CD8-positive, alpha-beta memory T cell (primary cell): Measurements from ENCODE around the gene STUB1. TPM values are rescaled to one million over a fixed set of nuclear protein-coding genes. Genes with fewer than 3 reads are reported as not detected.

ENCODE experiments used
- CTCF ChIA-PET: fragments of 350-600 bp; sonication (Branson Sonifier 250); formaldehyde crosslinking; loops from one replicate; lab custom pipeline; 2021; ENCODE audit warnings: antibody characterized with exemption; lab: Charles Lee
- POLR2A ChIA-PET: fragments of 350-600 bp; sonication (Branson Sonifier 250); formaldehyde crosslinking; loops from one replicate; lab custom pipeline; 2021; ENCODE audit warnings: antibody characterized with exemption; lab: Charles Lee
- DNase-seq, 5 donors: peaks; one replicate each; pipeline versions ENCODE4 v3.0.0 to v3.0.0-alpha.2; 2020 to 2022; ENCODE audit warnings: mixed read lengths in 1 of 5
- H3K27ac ChIP-seq: one replicate; pipeline ENCODE4 v1.7.0; 2013; ENCODE audit warnings: low read depth, mild to moderate bottlenecking, low read length, moderate library complexity
- H3K27me3 ChIP-seq: 2 replicates; pipeline ENCODE4 v1.7.0; 2013; ENCODE audit warnings: low read length, mild to moderate bottlenecking; ENCODE audit not compliant: insufficient read depth, poor library complexity, severe bottlenecking
- H3K36me3 ChIP-seq: 2 replicates; pipeline ENCODE4 v1.7.0; 2013; ENCODE audit warnings: mild to moderate bottlenecking, low read length, moderate library complexity; ENCODE audit not compliant: insufficient read depth
- H3K4me1 ChIP-seq: 2 replicates; pipeline ENCODE4 v1.7.0; 2013; ENCODE audit warnings: mild to moderate bottlenecking, low read length, moderate library complexity; ENCODE audit not compliant: insufficient read depth
- H3K4me3 ChIP-seq: 2 replicates; pipeline ENCODE4 v1.7.0; 2013; ENCODE audit warnings: mild to moderate bottlenecking, low read length
- H3K9me3 ChIP-seq: 2 replicates; pipeline ENCODE4 v1.7.0; 2013; ENCODE audit warnings: mild to moderate bottlenecking, low read length
- H3K27ac Mint-ChIP-seq, 8 donors: one replicate each; pipeline ENCODE4 v1.8.0; 2020 to 2021; ENCODE audit warnings: mixed read lengths in 8 of 8, mild to moderate bottlenecking in 6 of 8, inconsistent platforms in 3 of 8, moderate library complexity in 3 of 8
- H3K27me3 Mint-ChIP-seq, 2 donors: one replicate each; pipeline ENCODE4 v1.8.0; 2020 to 2021; ENCODE audit warnings: mixed read lengths in 2 of 2, mild to moderate bottlenecking in 1 of 2, moderate library complexity in 1 of 2
- H3K36me3 Mint-ChIP-seq, 3 donors: one replicate each; pipeline ENCODE4 v1.8.0; 2020 to 2021; ENCODE audit warnings: mixed read lengths in 3 of 3, inconsistent platforms in 1 of 3, mild to moderate bottlenecking in 1 of 3
- H3K4me1 Mint-ChIP-seq, 3 donors: one replicate each; pipeline ENCODE4 v1.8.0; 2020 to 2021; ENCODE audit warnings: mixed read lengths in 3 of 3, inconsistent platforms in 1 of 3, mild to moderate bottlenecking in 1 of 3
- H3K4me3 Mint-ChIP-seq, 7 donors: one replicate each; pipeline ENCODE4 v1.8.0; 2020 to 2021; ENCODE audit warnings: mixed read lengths in 7 of 7, mild to moderate bottlenecking in 6 of 7, moderate library complexity in 4 of 7, inconsistent platforms in 2 of 7
- H3K9me3 Mint-ChIP-seq, 5 donors: one replicate each; pipeline ENCODE4 v1.8.0; 2020 to 2022; ENCODE audit warnings: mixed read lengths in 5 of 5, mild to moderate bottlenecking in 3 of 5, moderate library complexity in 2 of 5, inconsistent platforms in 1 of 5
- polyA plus RNA-seq: library from polyadenylated mRNA; unstranded; fragments of 300-500 nt; fragmentation: Illumina TruSeq; gene quantifications from one replicate; pipeline ENCODE4 v1.2.3, GENCODE V29; 2021
- total RNA-seq, 2 experiments: library from RNA; stranded (reverse); gene quantifications; one replicate each; pipeline ENCODE4 v1.2.3, GENCODE V29; 2021

Gene STUB1
- total and polyA plus RNA-seq, 3 experiments from 2014 or later, result 111 to 161 (median 124) TPM

DNA sequence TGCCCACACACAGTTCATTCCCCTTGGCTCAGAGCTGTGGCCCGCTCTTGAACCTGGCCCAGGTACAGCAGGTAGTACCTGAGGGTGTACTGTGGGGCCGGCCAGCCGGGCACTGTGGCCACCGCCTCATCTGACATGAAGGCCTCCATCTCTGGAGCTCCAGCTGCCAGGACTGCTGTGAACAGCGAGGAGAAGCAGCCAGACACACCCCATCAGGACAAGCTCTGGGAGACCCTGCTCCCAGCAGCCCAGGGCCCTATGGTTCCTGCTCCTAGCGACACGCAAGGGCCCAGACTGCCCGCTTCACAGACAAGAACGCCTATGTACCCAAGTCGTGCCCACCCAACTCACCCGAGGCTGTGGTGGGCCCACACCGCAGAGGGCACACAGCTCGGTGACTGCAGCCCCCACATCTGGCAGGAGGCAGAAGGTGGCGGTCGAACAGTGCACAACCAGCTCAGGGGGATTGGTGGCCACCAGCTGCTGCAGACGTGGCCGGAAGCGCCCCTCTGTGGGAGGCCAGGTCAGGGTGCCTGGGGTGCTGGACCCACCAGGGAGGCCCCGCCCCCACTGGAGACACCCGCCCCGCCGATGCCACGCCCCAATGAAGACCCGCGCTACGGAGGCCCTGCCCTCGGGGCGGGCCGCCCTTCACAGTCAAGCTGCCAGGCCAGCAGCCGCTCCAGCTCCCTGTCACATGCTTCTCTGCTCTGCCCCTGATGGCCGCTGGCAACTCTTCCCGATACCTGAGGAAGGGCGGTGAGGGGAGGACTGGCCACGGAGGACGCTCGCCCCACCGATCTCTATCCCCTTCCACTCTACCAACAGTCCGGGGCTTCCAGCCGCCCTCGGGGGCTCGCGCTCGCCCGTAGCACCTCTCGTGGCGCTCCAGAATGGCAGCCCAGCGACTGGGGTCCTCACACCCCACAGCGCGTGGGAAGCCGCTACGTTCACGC lies 1.1 kb upstream of the STUB1 start:
- Histone ChIP-seq H3K27me3 (no peaks in the 10 kb centered on the region), H3K4me3 (peak overlapping the region; percentile 51), H3K4me1 (peaks cover 32% of the 10 kb centered on the region), H3K36me3 (peaks cover 8% of the 10 kb centered on the region), H3K27ac (peak overlapping the region; percentile 24), H3K9me3 (no peaks in the 10 kb centered on the region)
- Mint-ChIP-seq H3K9me3 (no peaks in the 10 kb centered on the region), H3K4me3 (peak overlapping the region; percentile 80 to 92 (median 81)), H3K27ac (peak overlapping the region in 7 of 8 donors; percentile 66 to 86 (median 79)), H3K27me3 (peaks cover 0 to 6% of the 10 kb centered on the region in 2 donors), H3K4me1 (peaks cover 13 to 50% (median 20%) of the 10 kb centered on the region in 3 donors), H3K36me3 (peaks cover 0 to 30% (median 3%) of the 10 kb centered on the region in 3 donors)
- CTCF ChIA-PET, result interaction anchor here (0.6 to 1.3 kb wide), 3 partner anchors 12 to 43 kb away, joined by 3 to 7 read pairs (median 4); partner anchors contain the start of genes METTL26 and RHOT2
- DNase-seq, result peak; percentile 52 to 74 (median 56)
- POLR2A ChIA-PET, result interaction anchor here (1.1 to 1.9 kb wide), 3 partner anchors 10 to 43 kb away, joined by 4 to 7 read pairs (median 5); partner anchors contain the start of gene METTL26

DNA sequence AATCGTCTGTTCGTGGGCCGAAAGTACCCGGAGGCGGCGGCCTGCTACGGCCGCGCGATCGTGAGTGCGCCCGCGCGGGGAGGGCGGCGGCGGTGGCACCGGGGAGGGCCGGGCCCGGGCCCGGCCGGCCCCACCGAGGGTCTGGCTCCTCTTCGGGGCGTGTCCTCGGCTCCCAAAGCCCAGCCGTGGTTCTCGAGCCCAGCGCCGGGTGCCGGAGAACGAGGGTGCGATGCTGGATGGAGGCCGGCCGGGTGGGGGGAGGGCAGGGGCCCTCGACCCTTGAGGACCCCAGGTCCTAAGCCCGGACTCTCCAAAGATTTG lies 375 bp downstream of the STUB1 start:
- Mint-ChIP-seq H3K36me3 (peaks cover 0 to 31% (median 3%) of the 10 kb centered on the region in 3 donors), H3K9me3 (no peaks in the 10 kb centered on the region), H3K4me1 (peaks cover 13 to 49% (median 20%) of the 10 kb centered on the region in 3 donors), H3K4me3 (peak overlapping the region; percentile 62 to 88 (median 80)), H3K27me3 (no peaks in the 10 kb centered on the region), H3K27ac (peak overlapping the region in 4 of 8 donors; percentile 9 to 94 (median 78))
- H3K27ac ChIP-seq, result peak overlapping the region; percentile 72
- H3K27me3 ChIP-seq, result no peaks in the 10 kb centered on the region
- H3K4me3 ChIP-seq, result peak overlapping the region; percentile 67
- no peak for DNase-seq
- POLR2A ChIA-PET, result interaction anchor here (0.9 to 1.9 kb wide), 7 partner anchors 10 to 107 kb away, joined by 3 to 15 read pairs (median 5); partner anchors contain the start of genes HAGHL, METTL26, RHOT2 and RPUSD1
- H3K9me3 ChIP-seq, result no peaks in the 10 kb centered on the region
- H3K4me1 ChIP-seq, result peaks cover 35% of the 10 kb centered on the region
- H3K36me3 ChIP-seq, result peaks cover 8% of the 10 kb centered on the region
- CTCF ChIA-PET, result interaction anchor here (0.8 to 1.8 kb wide), 5 partner anchors 9 to 31 kb away, joined by 3 to 8 read pairs (median 3); partner anchors contain the start of genes RHOT2, WDR24 and WDR90

DNA sequence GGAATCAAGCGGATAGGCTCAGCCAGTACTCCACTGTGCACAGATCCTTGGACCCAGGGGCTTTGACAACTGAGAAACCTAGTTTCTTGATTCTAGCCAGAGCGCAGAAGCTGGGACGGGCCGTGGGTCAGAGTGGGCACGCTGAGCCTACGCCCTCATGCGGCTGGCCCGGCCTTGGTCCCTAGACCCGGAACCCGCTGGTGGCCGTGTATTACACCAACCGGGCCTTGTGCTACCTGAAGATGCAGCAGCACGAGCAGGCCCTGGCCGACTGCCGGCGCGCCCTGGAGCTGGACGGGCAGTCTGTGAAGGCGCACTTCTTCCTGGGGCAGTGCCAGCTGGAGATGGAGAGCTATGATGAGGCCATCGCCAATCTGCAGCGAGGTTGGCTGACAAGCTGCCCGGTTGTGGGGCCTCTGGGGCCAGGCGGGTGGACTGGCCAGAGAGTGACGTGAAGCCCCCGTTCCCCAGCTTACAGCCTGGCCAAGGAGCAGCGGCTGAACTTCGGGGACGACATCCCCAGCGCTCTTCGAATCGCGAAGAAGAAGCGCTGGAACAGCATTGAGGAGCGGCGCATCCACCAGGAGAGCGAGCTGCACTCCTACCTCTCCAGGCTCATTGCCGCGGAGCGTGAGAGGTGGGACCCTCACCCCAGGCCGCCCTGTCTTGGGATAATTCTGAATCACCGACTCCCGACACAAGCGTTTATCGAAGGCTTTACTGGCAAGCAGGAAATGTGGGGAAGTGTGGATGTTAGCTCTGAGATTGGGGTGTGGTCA lies 946 bp downstream of the STUB1 start:
- POLR2A ChIA-PET, result interaction anchor here (0.9 to 1.9 kb wide), 6 partner anchors 9 to 107 kb away, joined by 3 to 15 read pairs (median 5); partner anchors contain the start of genes HAGHL, METTL26, RHOT2 and RPUSD1
- peak overlapping the region; percentile 72 for H3K27ac ChIP-seq
- H3K27me3 ChIP-seq, result no peaks in the 10 kb centered on the region
- Mint-ChIP-seq H3K4me1 (peaks cover 13 to 55% (median 20%) of the 10 kb centered on the region in 3 donors), H3K4me3 (peak overlapping the region; percentile 62 to 88 (median 78)), H3K27me3 (no peaks in the 10 kb centered on the region), H3K27ac (peak overlapping the region in 5 of 8 donors; percentile 9 to 94 (median 77)), H3K9me3 (no peaks in the 10 kb centered on the region), H3K36me3 (peaks cover 0 to 32% (median 3%) of the 10 kb centered on the region in 3 donors)
- peaks cover 36% of the 10 kb centered on the region for H3K4me1 ChIP-seq
- H3K4me3 ChIP-seq, result peak overlapping the region; percentile 67
- CTCF ChIA-PET, result interaction anchor here (0.8 to 2.3 kb wide), 7 partner anchors 9 to 32 kb away, joined by 3 to 8 read pairs (median 4); partner anchors contain the start of genes RHOT2, WDR24 and WDR90
- H3K36me3 ChIP-seq, result peaks cover 8% of the 10 kb centered on the region
- DNase-seq, result no peak
- no peaks in the 10 kb centered on the region for H3K9me3 ChIP-seq

DNA sequence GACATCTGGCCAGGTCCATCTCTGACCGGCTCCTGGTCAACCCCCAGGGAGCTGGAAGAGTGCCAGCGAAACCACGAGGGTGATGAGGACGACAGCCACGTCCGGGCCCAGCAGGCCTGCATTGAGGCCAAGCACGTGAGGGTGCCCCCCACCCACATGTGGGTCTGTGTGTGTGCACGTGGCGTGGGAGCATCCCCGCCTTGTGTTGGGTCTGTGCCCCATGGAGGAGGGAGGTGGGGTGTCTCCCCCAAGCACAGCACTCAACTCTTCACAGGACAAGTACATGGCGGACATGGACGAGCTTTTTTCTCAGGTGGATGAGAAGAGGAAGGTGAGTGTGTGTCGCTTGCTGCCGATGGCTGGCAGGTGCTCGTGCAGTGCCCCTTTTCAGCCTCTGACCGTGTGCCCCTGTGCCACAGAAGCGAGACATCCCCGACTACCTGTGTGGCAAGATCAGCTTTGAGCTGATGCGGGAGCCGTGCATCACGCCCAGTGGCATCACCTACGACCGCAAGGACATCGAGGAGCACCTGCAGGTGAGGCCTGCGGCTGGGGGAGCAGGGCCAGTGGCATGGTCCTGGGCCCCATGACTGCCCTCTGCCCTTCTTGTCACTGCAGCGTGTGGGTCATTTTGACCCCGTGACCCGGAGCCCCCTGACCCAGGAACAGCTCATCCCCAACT lies 1.7 kb downstream of the STUB1 start:
- Histone ChIP-seq H3K36me3 (peaks cover 8% of the 10 kb centered on the region), H3K4me3 (no peak overlapping the region), H3K27me3 (no peaks in the 10 kb centered on the region), H3K4me1 (peaks cover 36% of the 10 kb centered on the region), H3K27ac (peak overlapping the region; percentile 72), H3K9me3 (no peaks in the 10 kb centered on the region)
- CTCF ChIA-PET, result interaction anchor here (1.3 to 2.3 kb wide), 5 partner anchors 8 to 14 kb away, joined by 3 to 8 read pairs (median 7); partner anchors contain the start of genes RHOT2 and WDR24
- POLR2A ChIA-PET, result interaction anchor here (0.6 to 1.8 kb wide), 4 partner anchors 8 to 1088 kb away, joined by 3 to 15 read pairs (median 6); partner anchors contain the start of gene WDR24
- DNase-seq, result no peak
- H3K27me3 Mint-ChIP-seq, result no peaks in the 10 kb centered on the region
- peaks cover 13 to 55% (median 18%) of the 10 kb centered on the region in 3 donors for H3K4me1 Mint-ChIP-seq
- H3K36me3 Mint-ChIP-seq, result peaks cover 0 to 33% (median 3%) of the 10 kb centered on the region in 3 donors
- peak overlapping the region; percentile 66 to 84 (median 81) for H3K4me3 Mint-ChIP-seq
- H3K27ac Mint-ChIP-seq, result peak overlapping the region in 6 of 8 donors; percentile 12 to 94 (median 67)
- H3K9me3 Mint-ChIP-seq, result no peaks in the 10 kb centered on the region

DNA sequence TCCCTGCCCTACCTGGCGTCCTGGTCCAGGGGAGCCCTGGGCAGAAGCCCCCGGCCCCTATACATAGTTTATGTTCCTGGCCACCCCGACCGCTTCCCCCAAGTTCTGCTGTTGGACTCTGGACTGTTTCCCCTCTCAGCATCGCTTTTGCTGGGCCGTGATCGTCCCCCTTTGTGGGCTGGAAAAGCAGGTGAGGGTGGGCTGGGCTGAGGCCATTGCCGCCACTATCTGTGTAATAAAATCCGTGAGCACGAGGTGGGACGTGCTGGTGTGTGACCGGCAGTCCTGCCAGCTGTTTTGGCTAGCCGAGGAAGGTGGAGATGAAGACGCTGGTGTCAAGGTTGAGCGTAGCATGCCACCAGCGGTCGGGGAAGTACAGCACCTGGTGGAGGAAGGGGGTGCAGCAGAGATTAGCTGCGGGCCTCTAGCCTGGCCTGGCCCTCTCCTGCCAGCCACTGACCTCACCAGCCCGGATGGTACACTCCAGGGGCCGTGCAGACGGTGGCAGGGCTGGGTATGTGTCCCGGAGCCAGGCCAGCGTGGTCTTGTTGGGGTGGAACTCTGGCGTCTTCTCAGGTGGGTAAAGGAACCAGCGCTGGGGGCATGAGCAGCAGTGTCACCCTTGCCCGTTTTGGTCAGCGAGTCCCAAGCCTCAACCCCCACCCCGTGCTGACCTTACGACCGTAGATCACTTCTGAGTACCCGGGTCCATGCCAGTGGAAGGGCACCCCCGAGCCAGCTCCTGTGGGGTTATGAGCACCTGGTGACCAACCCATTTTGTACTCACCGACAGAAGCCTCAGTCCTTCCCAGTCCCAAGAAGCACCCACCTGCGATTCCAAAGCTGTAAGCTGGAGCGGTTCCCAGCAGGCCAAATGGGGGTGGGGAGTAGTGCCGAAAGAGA lies 2.5 kb downstream of the STUB1 start:
- Mint-ChIP-seq H3K27ac (peak overlapping the region; percentile 2 to 91 (median 72)), H3K4me3 (peak overlapping the region; percentile 66 to 84 (median 81)), H3K4me1 (peaks cover 13 to 52% (median 17%) of the 10 kb centered on the region in 3 donors), H3K36me3 (peaks cover 0 to 38% (median 3%) of the 10 kb centered on the region in 3 donors), H3K9me3 (no peaks in the 10 kb centered on the region), H3K27me3 (no peaks in the 10 kb centered on the region)
- Histone ChIP-seq H3K27me3 (no peaks in the 10 kb centered on the region), H3K27ac (peak overlapping the region; percentile 61), H3K36me3 (peaks cover 8% of the 10 kb centered on the region), H3K4me1 (peaks cover 36% of the 10 kb centered on the region), H3K9me3 (no peaks in the 10 kb centered on the region), H3K4me3 (no peak overlapping the region)
- POLR2A ChIA-PET, result interaction anchor here (0.6 kb wide), 2 partner anchors 449 to 1087 kb away, joined by 3 to 6 read pairs; no protein-coding TSS in a partner anchor
- no peak for DNase-seq
- CTCF ChIA-PET, result interaction anchor here (1.3 to 2.3 kb wide), 2 partner anchors 10 to 13 kb away, joined by 4 to 7 read pairs; no protein-coding TSS in a partner anchor

DNA sequence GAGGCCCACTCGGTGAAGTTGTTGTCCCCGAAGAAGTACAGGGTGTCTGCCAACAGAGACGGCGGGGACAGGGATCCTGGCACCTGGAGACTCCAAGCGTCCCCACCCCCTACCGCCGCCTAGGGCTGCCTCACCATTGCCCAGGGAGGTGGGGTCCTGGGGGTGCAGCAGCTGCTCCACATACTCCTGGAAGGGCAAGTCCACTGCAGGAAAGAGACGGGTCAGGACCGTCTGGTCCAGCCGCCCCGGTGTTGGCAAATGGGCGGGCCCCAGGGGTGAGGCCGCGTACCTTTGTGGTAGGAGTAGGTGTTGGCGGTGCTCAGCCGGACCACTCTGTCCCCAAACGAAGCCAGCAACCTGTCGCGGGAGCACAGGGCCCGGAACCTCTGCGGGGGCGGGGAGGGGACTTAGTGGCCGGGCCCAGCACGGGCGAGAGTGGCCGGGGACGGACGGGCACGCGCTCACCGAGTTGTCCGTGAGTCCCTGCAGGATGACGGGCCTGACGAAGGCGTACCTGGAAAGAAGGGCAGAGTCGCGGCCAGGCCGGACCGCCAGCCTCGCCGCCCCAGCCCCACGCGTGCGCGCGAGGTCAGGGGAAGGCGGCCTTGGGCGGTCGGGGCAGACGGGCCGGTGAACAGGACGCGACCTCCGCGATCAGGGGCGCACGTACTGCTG lies 3.3 kb downstream of the STUB1 start:
- H3K36me3 ChIP-seq, result peaks cover 8% of the 10 kb centered on the region
- Mint-ChIP-seq H3K4me3 (peak overlapping the region; percentile 65 to 84 (median 81)), H3K27ac (peak overlapping the region in 6 of 8 donors; percentile 29 to 90 (median 61)), H3K36me3 (peaks cover 0 to 38% (median 3%) of the 10 kb centered on the region in 3 donors), H3K27me3 (no peaks in the 10 kb centered on the region), H3K9me3 (no peaks in the 10 kb centered on the region), H3K4me1 (peaks cover 13 to 52% (median 17%) of the 10 kb centered on the region in 3 donors)
- no peak for DNase-seq
- H3K27me3 ChIP-seq, result no peaks in the 10 kb centered on the region
- H3K9me3 ChIP-seq, result no peaks in the 10 kb centered on the region
- POLR2A ChIA-PET, result interaction anchor here (0.6 to 1.4 kb wide), 3 partner anchors 9 to 95 kb away, joined by 3 to 8 read pairs (median 4); no protein-coding TSS in a partner anchor
- peaks cover 39% of the 10 kb centered on the region for H3K4me1 ChIP-seq
- peak overlapping the region; percentile 41 for H3K4me3 ChIP-seq
- CTCF ChIA-PET, result interaction anchor here (1.0 to 2.3 kb wide), 2 partner anchors 12 to 24 kb away, joined by 3 to 7 read pairs; no protein-coding TSS in a partner anchor
- H3K27ac ChIP-seq, result peak overlapping the region; percentile 61
